Liver (tissue), 9 donors: Measurements from ENCODE around the gene CREB3L1. TPM values are rescaled to one million over a fixed set of nuclear protein-coding genes. Genes with fewer than 3 reads are reported as not detected.
"Not testable (repeated sequence)": the region's sequence is repeated elsewhere in the genome, so short reads cannot be mapped to it uniquely, and the experiment has no call there.

Source experiments
- DNase-seq: peaks from one replicate; pipeline ENCODE4 v3.0.0-alpha.2; 2017; ENCODE audit warnings: low spot score
- H3K27ac ChIP-seq, 2 donors: one replicate each; pipeline ENCODE4 v1.7.0; 2013; ENCODE audit warnings: inconsistent platforms in 2 of 2, low read length in 2 of 2, control low read depth in 1 of 2, low read depth in 1 of 2, mild to moderate bottlenecking in 1 of 2
- H3K27me3 ChIP-seq, 4 donors: one replicate each; pipeline versions ENCODE4 v1.6.1 to v1.7.0; 2013; ENCODE audit warnings: low read length in 3 of 4, inconsistent platforms in 1 of 4, mild to moderate bottlenecking in 1 of 4, moderate library complexity in 1 of 4; ENCODE audit not compliant: control insufficient read depth in 4 of 4, insufficient read depth in 4 of 4
- H3K36me3 ChIP-seq, 4 donors: one replicate each; pipeline versions ENCODE4 v1.6.1 to v1.7.0; 2013; ENCODE audit warnings: low read length in 3 of 4, mild to moderate bottlenecking in 3 of 4, low read depth in 1 of 4, moderate library complexity in 1 of 4; ENCODE audit not compliant: control insufficient read depth in 4 of 4, insufficient read depth in 3 of 4
- H3K4me1 ChIP-seq, 4 donors: one replicate each; pipeline versions ENCODE4 v1.6.1 to v1.7.0; 2013; ENCODE audit warnings: low read length in 3 of 4, mild to moderate bottlenecking in 3 of 4, moderate library complexity in 1 of 4; ENCODE audit not compliant: control insufficient read depth in 4 of 4, insufficient read depth in 4 of 4
- H3K4me3 ChIP-seq, 3 donors: one replicate each; pipeline versions ENCODE4 v1.6.1 to v1.7.0; 2013; ENCODE audit warnings: low read length in 3 of 3, control low read depth in 1 of 3, low read depth in 1 of 3, mild to moderate bottlenecking in 1 of 3
- H3K9ac ChIP-seq, 2 donors: one replicate each; pipeline ENCODE4 v1.7.0; 2013; ENCODE audit warnings: low read length in 2 of 2, mild to moderate bottlenecking in 2 of 2, moderate library complexity in 2 of 2, control low read depth in 1 of 2, low read depth in 1 of 2
- H3K9me3 ChIP-seq, 4 donors: one replicate each; pipeline versions ENCODE4 v1.6.1 to v1.7.0; 2013; ENCODE audit warnings: low read length in 3 of 4; ENCODE audit not compliant: control insufficient read depth in 4 of 4
- EGR1 ChIP-seq, 2 donors: IDR thresholded peaks; 2 replicates each; pipeline ENCODE4 v1.6.1; 2016 to 2018; ENCODE audit warnings: antibody characterized with exemption in 2 of 2, low read depth in 2 of 2
- FOXA1 ChIP-seq: IDR thresholded peaks from 2 replicates; pipeline ENCODE4 v1.6.1; 2016; ENCODE audit warnings: antibody characterized with exemption
- FOXA2 ChIP-seq: IDR thresholded peaks from 2 replicates; pipeline ENCODE4 v1.6.1; 2016; ENCODE audit warnings: antibody characterized with exemption
- GABPA ChIP-seq, 2 donors: IDR thresholded peaks in 1 of 2; conservative IDR thresholded peaks in 1 of 2; 2 replicates each; pipeline ENCODE4 v1.6.1; 2016; ENCODE audit warnings: antibody characterized with exemption in 2 of 2, mild to moderate bottlenecking in 1 of 2, moderate library complexity in 1 of 2
- HNF4A ChIP-seq, 2 donors: conservative IDR thresholded peaks; 2 replicates each; pipeline ENCODE4 v1.6.1; 2016; ENCODE audit warnings: antibody characterized with exemption in 2 of 2, mild to moderate bottlenecking in 2 of 2
- HNF4G ChIP-seq: IDR thresholded peaks from 2 replicates; pipeline ENCODE4 v1.6.1; 2016; ENCODE audit warnings: antibody characterized with exemption
- JUND ChIP-seq, 2 donors: IDR thresholded peaks; 2 replicates each; pipeline ENCODE4 v1.6.1; 2016; ENCODE audit warnings: antibody characterized with exemption in 2 of 2
- NR2F2 ChIP-seq: IDR thresholded peaks from 2 replicates; pipeline ENCODE4 v1.6.1; 2016; ENCODE audit warnings: antibody characterized with exemption
- RAD21 ChIP-seq, 2 donors: IDR thresholded peaks; 2 replicates each; pipeline ENCODE4 v1.6.1; 2016; ENCODE audit warnings: antibody characterized with exemption in 2 of 2, mild to moderate bottlenecking in 2 of 2
- RXRA ChIP-seq, 2 donors: IDR thresholded peaks; 2 replicates each; pipeline ENCODE4 v1.6.1; 2017 to 2018; ENCODE audit warnings: antibody characterized with exemption in 2 of 2, mild to moderate bottlenecking in 1 of 2
- SP1 ChIP-seq: IDR thresholded peaks from 2 replicates; pipeline ENCODE4 v1.6.1; 2018; ENCODE audit warnings: antibody characterized with exemption, mild to moderate bottlenecking
- TAF1 ChIP-seq: conservative IDR thresholded peaks from 2 replicates; pipeline ENCODE4 v1.6.1; 2016; ENCODE audit warnings: antibody characterized with exemption, mild to moderate bottlenecking
- YY1 ChIP-seq: IDR thresholded peaks from 2 replicates; pipeline ENCODE4 v1.6.1; 2016; ENCODE audit warnings: antibody characterized with exemption, mild to moderate bottlenecking
- WGBS: extraction: QIAGEN DNeasy Blood & Tissue Kit; methylation state at CpG from one replicate; pipeline ENCODE4 v1.1.7; 2013; 5-methylcytosine and 5-hydroxymethylcytosine counted together
- polyA plus RNA-seq, 2 donors: library from polyadenylated mRNA; stranded (reverse) in 1 of 2; unstranded in 1 of 2; fragments of 200-250 nt in 1 of 2; fragments of >200 nt in 1 of 2; fragmentation: Nextera tagmentation in 1 of 2; extraction: Ambion mirVana in 1 of 2; gene quantifications; one replicate each; pipeline versions ENCODE4 v1.2.1 to v1.2.3, GENCODE V29; 2013 to 2015
- total RNA-seq, 2 donors: library from RNA; depleted of rRNA; stranded (reverse); fragments of >200 nt; gene quantifications; one replicate each; pipeline ENCODE4 v1.2.3, GENCODE V29; 2014
- TF ChIP-seq, protein P1 (sequence below): fragments of 150-350 bp; IDR thresholded peaks from 2 replicates; pipeline ENCODE4 v1.5.1; 2017; ENCODE audit warnings: improper control_type of control experiment, low read depth, low read length; ENCODE audit not compliant: missing input control
- TF ChIP-seq, protein P2 (sequence below): IDR thresholded peaks from 2 replicates; pipeline ENCODE4 v1.6.1; 2016; ENCODE audit warnings: antibody characterized with exemption
- TF ChIP-seq, protein P3 (sequence below): IDR thresholded peaks from 2 replicates; pipeline ENCODE4 v1.6.1; 2016; ENCODE audit warnings: antibody characterized with exemption
- TF ChIP-seq, protein P4 (sequence below): IDR thresholded peaks from 2 replicates; pipeline ENCODE4 v1.6.1; 2016; ENCODE audit warnings: antibody characterized with exemption
- TF ChIP-seq, protein P5 (sequence below): IDR thresholded peaks from 2 replicates; pipeline ENCODE4 v1.6.1; 2016; ENCODE audit warnings: antibody characterized with exemption, mild to moderate bottlenecking
- donor health status: healthy.
- donor health status: healthy.
- donor health status: healthy.
- donor health status: healthy.
- donor health status: healthy.

Gene CREB3L1
- total and polyA plus RNA-seq, 4 donors: 0.14 to 1.3 (median 0.33) TPM

DNA sequence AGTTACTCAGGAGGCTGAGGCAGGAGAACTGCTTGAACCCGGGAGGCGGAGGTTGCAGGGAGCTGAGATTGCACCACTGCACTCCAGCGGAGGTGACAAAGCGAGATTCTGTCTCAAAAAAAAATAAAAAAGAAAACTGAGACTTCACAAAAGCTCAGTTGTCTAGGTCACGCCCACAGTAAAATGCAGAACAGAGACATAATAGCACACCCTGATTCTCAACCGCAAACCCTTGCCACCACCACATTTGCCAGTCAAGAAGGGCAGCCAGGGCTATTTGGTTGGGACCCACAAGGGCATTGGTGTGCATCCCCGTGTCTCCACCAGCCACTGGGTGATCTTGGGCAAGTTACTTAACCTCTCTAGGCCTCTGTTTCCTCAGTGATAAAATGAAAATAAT, 25.4 kb downstream of the CREB3L1 start:
- Histone ChIP-seq H3K27ac (no peak overlapping the region), H3K4me3 (no peak overlapping the region), H3K9me3 (no peaks in the 10 kb centered on the region), H3K36me3 (no peaks in the 10 kb centered on the region), H3K27me3 (peaks cover 0 to 6% (median under 1%) of the 10 kb centered on the region in 4 donors), H3K4me1 (no peaks in the 10 kb centered on the region), H3K9ac (no peak overlapping the region)
- TF ChIP-seq YY1: no peak
- WGBS: 86% methylated on average over 7 of the region's 7 CpGs
- DNase-seq: no peak

DNA sequence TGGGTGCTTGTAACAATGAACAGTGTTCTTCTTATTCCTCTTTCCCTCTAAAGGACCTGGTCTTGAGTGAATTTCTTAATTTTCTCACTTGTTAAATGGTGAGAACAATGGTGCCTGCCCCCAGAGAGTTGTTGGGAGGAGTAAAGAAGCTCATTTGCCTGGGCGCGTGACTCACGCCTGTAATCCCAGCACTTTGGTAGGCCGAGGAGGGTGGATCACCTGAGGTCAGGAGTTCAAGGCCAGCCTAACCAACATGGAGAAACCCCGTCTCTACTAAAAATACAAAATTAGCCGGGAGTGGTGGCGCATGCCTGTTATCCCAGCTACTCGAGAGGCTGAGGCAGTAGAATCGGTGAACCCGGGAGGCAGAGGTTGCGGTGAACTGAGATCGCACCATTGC, 26.6 kb downstream of the CREB3L1 start:
- H3K36me3 ChIP-seq, H3K27me3 ChIP-seq, H3K9ac ChIP-seq, H3K27ac ChIP-seq, H3K4me1 ChIP-seq, H3K4me3 ChIP-seq, H3K9me3 ChIP-seq, DNase-seq: not testable (repeated sequence)
- 92% methylated on average over 12 of the region's 12 CpGs for WGBS

DNA sequence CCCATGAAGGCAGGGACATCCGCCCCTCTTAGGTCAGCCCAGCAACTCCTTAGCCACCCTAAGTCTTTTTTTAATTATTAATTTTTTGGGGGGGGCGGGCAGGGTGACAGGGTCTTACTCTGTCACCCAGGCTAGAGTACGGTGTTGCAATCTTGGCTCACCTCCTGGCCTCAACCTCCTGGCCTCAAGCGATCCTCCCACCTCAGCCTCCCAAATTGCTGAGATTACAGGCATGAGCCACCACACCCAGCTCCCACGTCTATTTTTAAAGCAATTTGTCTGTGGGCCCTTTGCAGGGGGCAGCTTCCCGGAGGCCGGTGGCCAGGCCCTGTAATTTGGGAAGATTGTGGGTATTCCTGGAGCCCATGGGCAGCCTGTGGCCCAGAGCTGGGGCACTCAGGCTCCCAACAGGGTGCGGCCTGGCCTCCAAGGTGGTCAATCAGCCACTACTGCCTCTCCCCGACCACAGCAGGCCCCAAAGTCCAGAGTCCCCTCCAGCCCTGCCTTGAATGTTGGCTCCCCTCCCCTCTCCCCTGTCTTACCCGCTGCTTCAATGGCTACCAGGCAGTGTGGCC, 27.2 kb downstream of the CREB3L1 start:
- no peak overlapping the region for H3K4me3 ChIP-seq
- H3K36me3 ChIP-seq: no peaks in the 10 kb centered on the region
- no peak for TF ChIP-seq FOXA2
- TF ChIP-seq GABPA (IDR thresholded peaks at IDR 0.05 in 1 of 2, conservative IDR thresholded peaks at IDR 0.05 in 1 of 2): no peak
- TF ChIP-seq, protein P1, sequence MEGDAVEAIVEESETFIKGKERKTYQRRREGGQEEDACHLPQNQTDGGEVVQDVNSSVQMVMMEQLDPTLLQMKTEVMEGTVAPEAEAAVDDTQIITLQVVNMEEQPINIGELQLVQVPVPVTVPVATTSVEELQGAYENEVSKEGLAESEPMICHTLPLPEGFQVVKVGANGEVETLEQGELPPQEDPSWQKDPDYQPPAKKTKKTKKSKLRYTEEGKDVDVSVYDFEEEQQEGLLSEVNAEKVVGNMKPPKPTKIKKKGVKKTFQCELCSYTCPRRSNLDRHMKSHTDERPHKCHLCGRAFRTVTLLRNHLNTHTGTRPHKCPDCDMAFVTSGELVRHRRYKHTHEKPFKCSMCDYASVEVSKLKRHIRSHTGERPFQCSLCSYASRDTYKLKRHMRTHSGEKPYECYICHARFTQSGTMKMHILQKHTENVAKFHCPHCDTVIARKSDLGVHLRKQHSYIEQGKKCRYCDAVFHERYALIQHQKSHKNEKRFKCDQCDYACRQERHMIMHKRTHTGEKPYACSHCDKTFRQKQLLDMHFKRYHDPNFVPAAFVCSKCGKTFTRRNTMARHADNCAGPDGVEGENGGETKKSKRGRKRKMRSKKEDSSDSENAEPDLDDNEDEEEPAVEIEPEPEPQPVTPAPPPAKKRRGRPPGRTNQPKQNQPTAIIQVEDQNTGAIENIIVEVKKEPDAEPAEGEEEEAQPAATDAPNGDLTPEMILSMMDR: no peak
- TF ChIP-seq, protein P2, sequence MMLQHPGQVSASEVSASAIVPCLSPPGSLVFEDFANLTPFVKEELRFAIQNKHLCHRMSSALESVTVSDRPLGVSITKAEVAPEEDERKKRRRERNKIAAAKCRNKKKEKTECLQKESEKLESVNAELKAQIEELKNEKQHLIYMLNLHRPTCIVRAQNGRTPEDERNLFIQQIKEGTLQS: no peak
- no peak for TF ChIP-seq HNF4G
- no peak for TF ChIP-seq NR2F2
- TF ChIP-seq HNF4A (conservative IDR thresholded peaks at IDR 0.05): no peak
- TF ChIP-seq JUND (IDR thresholded peaks at IDR 0.05): no peak
- TF ChIP-seq RAD21 (IDR thresholded peaks at IDR 0.05): no peak
- TF ChIP-seq TAF1: no peak
- TF ChIP-seq RXRA (IDR thresholded peaks at IDR 0.05): no peak
- no peak for TF ChIP-seq YY1
- TF ChIP-seq, protein P3, sequence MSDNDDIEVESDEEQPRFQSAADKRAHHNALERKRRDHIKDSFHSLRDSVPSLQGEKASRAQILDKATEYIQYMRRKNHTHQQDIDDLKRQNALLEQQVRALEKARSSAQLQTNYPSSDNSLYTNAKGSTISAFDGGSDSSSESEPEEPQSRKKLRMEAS: no peak
- TF ChIP-seq, protein P4, sequence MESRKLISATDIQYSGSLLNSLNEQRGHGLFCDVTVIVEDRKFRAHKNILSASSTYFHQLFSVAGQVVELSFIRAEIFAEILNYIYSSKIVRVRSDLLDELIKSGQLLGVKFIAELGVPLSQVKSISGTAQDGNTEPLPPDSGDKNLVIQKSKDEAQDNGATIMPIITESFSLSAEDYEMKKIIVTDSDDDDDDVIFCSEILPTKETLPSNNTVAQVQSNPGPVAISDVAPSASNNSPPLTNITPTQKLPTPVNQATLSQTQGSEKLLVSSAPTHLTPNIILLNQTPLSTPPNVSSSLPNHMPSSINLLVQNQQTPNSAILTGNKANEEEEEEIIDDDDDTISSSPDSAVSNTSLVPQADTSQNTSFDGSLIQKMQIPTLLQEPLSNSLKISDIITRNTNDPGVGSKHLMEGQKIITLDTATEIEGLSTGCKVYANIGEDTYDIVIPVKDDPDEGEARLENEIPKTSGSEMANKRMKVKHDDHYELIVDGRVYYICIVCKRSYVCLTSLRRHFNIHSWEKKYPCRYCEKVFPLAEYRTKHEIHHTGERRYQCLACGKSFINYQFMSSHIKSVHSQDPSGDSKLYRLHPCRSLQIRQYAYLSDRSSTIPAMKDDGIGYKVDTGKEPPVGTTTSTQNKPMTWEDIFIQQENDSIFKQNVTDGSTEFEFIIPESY: no peak
- TF ChIP-seq EGR1 (IDR thresholded peaks at IDR 0.05; ENCODE audit: low read depth in 2 of 2): no peak
- no peak for TF ChIP-seq SP1
- TF ChIP-seq, protein P5, sequence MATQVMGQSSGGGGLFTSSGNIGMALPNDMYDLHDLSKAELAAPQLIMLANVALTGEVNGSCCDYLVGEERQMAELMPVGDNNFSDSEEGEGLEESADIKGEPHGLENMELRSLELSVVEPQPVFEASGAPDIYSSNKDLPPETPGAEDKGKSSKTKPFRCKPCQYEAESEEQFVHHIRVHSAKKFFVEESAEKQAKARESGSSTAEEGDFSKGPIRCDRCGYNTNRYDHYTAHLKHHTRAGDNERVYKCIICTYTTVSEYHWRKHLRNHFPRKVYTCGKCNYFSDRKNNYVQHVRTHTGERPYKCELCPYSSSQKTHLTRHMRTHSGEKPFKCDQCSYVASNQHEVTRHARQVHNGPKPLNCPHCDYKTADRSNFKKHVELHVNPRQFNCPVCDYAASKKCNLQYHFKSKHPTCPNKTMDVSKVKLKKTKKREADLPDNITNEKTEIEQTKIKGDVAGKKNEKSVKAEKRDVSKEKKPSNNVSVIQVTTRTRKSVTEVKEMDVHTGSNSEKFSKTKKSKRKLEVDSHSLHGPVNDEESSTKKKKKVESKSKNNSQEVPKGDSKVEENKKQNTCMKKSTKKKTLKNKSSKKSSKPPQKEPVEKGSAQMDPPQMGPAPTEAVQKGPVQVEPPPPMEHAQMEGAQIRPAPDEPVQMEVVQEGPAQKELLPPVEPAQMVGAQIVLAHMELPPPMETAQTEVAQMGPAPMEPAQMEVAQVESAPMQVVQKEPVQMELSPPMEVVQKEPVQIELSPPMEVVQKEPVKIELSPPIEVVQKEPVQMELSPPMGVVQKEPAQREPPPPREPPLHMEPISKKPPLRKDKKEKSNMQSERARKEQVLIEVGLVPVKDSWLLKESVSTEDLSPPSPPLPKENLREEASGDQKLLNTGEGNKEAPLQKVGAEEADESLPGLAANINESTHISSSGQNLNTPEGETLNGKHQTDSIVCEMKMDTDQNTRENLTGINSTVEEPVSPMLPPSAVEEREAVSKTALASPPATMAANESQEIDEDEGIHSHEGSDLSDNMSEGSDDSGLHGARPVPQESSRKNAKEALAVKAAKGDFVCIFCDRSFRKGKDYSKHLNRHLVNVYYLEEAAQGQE: no peak
- no peak for TF ChIP-seq FOXA1
- no peak overlapping the region for H3K27ac ChIP-seq
- WGBS: 95% methylated on average over 10 of the region's 10 CpGs
- DNase-seq: no peak
- no peak overlapping the region for H3K9ac ChIP-seq
- no peaks in the 10 kb centered on the region for H3K4me1 ChIP-seq
- peaks cover 0 to 5% (median 0%) of the 10 kb centered on the region in 4 donors for H3K27me3 ChIP-seq
- H3K9me3 ChIP-seq: no peaks in the 10 kb centered on the region
